Panc1 (cell line): ENCODE results near the gene GPSM1.

Experiments used
- CTCF ChIP-seq: fragments of 450-650 bp; IDR thresholded peaks from 2 replicates; pipeline ENCODE4 v1.5.1; 2017; ENCODE audit warnings: mild to moderate bottlenecking
- POLR2AphosphoS5 ChIP-seq: IDR thresholded peaks from 2 replicates; pipeline ENCODE4 v1.6.1; 2012; ENCODE audit warnings: mild to moderate bottlenecking, low read depth, low read length, moderate library complexity
- REST ChIP-seq, 2 experiments: IDR thresholded peaks; 2 replicates each; pipeline ENCODE4 v1.6.1; 2011 to 2012; ENCODE audit warnings: low read depth in 2 of 2, control low read depth in 1 of 2, low read length in 1 of 2, mild to moderate bottlenecking in 1 of 2, moderate library complexity in 1 of 2; ENCODE audit not compliant: insufficient read depth in 1 of 2
- TCF7L2 ChIP-seq: IDR thresholded peaks from 2 replicates; pipeline ENCODE4 v1.6.1; 2011; ENCODE audit warnings: mild to moderate bottlenecking, low read depth, low read length, inconsistent platforms

GRCh38 chr9:136395345-136396218 is 68.2 kb downstream of the GPSM1 start:
- TF ChIP-seq POLR2AphosphoS5 (no peak), REST (IDR thresholded peaks at IDR 0.05; ENCODE audit: insufficient read depth in 1 of 2, low read depth in 2 of 2, low read length in 1 of 2) (no peak), TCF7L2 (no peak), CTCF (no peak)
